OCI-LY3 (cell line): ENCODE measurements around the gene COL20A1.

Experiments
- CTCF ChIP-seq: fragments of 200-600, 300-600 bp; sonication (generic); IDR thresholded peaks from 2 replicates; pipeline ENCODE4 v1.5.1; 2014; ENCODE audit warnings: antibody characterized with exemption, low read length, low read depth
- EZH2phosphoT487 ChIP-seq: fragments of 200-600 bp; shearing (Covaris generic); IDR thresholded peaks from 2 replicates; pipeline ENCODE4 v1.6.1; 2018; ENCODE audit warnings: antibody characterized with exemption, mixed run types, low read depth

- TF ChIP-seq CTCF (no peak), EZH2phosphoT487 (no peak)
Measured at GRCh38 chr20:63366390-63367365, 73.7 kb downstream of the COL20A1 start.
